Suprapubic skin (tissue), 3 donors: ENCODE measurements around the gene SCO2.

ENCODE experiments used
- EP300 ChIP-seq: sonication (generic); formaldehyde crosslinking; IDR thresholded peaks from one replicate; pipeline ENCODE4 v1.6.1; 2017; ENCODE audit warnings: antibody characterized with exemption
- TF ChIP-seq, protein P1 (sequence below), 2 donors: fragments of 200-600 bp in 1 of 2; fragments of 450-650 bp in 1 of 2; sonication (generic) in 1 of 2; IDR thresholded peaks; one replicate each; pipeline ENCODE4 v1.5.1; 2016 to 2019; ENCODE audit warnings: antibody characterized with exemption in 2 of 2, mild to moderate bottlenecking in 1 of 2, moderate library complexity in 1 of 2

GRCh38 chr22:50528682-50529415 is 3.5 kb upstream of the SCO2 start:
- TF ChIP-seq, protein P1, sequence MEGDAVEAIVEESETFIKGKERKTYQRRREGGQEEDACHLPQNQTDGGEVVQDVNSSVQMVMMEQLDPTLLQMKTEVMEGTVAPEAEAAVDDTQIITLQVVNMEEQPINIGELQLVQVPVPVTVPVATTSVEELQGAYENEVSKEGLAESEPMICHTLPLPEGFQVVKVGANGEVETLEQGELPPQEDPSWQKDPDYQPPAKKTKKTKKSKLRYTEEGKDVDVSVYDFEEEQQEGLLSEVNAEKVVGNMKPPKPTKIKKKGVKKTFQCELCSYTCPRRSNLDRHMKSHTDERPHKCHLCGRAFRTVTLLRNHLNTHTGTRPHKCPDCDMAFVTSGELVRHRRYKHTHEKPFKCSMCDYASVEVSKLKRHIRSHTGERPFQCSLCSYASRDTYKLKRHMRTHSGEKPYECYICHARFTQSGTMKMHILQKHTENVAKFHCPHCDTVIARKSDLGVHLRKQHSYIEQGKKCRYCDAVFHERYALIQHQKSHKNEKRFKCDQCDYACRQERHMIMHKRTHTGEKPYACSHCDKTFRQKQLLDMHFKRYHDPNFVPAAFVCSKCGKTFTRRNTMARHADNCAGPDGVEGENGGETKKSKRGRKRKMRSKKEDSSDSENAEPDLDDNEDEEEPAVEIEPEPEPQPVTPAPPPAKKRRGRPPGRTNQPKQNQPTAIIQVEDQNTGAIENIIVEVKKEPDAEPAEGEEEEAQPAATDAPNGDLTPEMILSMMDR (IDR thresholded peaks at IDR 0.05): no peak
- TF ChIP-seq EP300: no peak
